SU-DHL-6 (cell line): ENCODE measurements around the gene RBFOX1.

Experiments used
- H2AFZ ChIP-seq: fragments of 200-600 bp; sonication (generic); 2 replicates; pipeline ENCODE4 v1.6.1; 2014; ENCODE audit warnings: low read depth, mild to moderate bottlenecking, moderate library complexity, mixed read lengths, antibody characterized with exemption, low read length; ENCODE audit not compliant: severe bottlenecking
- H3F3A ChIP-seq: fragments of 200-600 bp; shearing (Covaris generic); 2 replicates; pipeline ENCODE4 v1.6.0; 2016; ENCODE audit warnings: antibody characterized with exemption, mild to moderate bottlenecking; ENCODE audit not compliant: insufficient read depth
- H3K27ac ChIP-seq: fragments of 200-600 bp; sonication (generic); 2 replicates; pipeline ENCODE4 v1.5.1; 2016; ENCODE audit warnings: low read depth, mild to moderate bottlenecking, low read length, moderate library complexity, mixed read lengths
- H3K27me3 ChIP-seq: fragments of 200-600 bp; sonication (generic), shearing (Covaris generic); 2 replicates; pipeline ENCODE4 v1.6.0; 2014; ENCODE audit warnings: mild to moderate bottlenecking, low read length
- H3K36me3 ChIP-seq: fragments of 200-600 bp; sonication (generic); 2 replicates; pipeline ENCODE4 v1.6.1; 2014; ENCODE audit warnings: mild to moderate bottlenecking, low read length, mixed read lengths
- H3K4me2 ChIP-seq: fragments of 300-600, 200-600 bp; shearing (Covaris generic), sonication (generic); 2 replicates; pipeline ENCODE4 v1.6.0; 2014; ENCODE audit warnings: low read length, low read depth, mild to moderate bottlenecking; ENCODE audit not compliant: poor library complexity, severe bottlenecking
- H3K4me3 ChIP-seq: fragments of 200-600 bp; sonication (generic); 2 replicates; pipeline ENCODE4 v1.5.1; 2014; ENCODE audit warnings: antibody characterized with exemption, low read length, mild to moderate bottlenecking, mixed read lengths; ENCODE audit not compliant: insufficient read depth, poor library complexity, severe bottlenecking
- H3K79me2 ChIP-seq: fragments of 200-600 bp; sonication (generic); 2 replicates; pipeline ENCODE4 v1.6.1; 2014; ENCODE audit warnings: mild to moderate bottlenecking, low read length, moderate library complexity; ENCODE audit not compliant: insufficient read depth
- H3K9ac ChIP-seq: fragments of 200-600 bp; sonication (generic); 2 replicates; pipeline ENCODE4 v1.7.0; 2014; ENCODE audit warnings: mild to moderate bottlenecking, low read length
- H3K9me2 ChIP-seq: fragments of 200-600 bp; sonication (generic); replicated peaks from 2 replicates; pipeline ENCODE4 v1.6.1; 2014; ENCODE audit warnings: low read length; ENCODE audit not compliant: insufficient read depth
- H3K9me3 ChIP-seq: fragments of 200-600 bp; sonication (generic); 2 replicates; pipeline ENCODE4 v1.6.1; 2014; ENCODE audit warnings: low read length, mixed read lengths; ENCODE audit not compliant: insufficient read depth
- H4K20me1 ChIP-seq: fragments of 200-600 bp; sonication (generic); 2 replicates; pipeline ENCODE4 v1.6.1; 2014; ENCODE audit warnings: low read depth, mild to moderate bottlenecking, antibody characterized with exemption, low read length, moderate library complexity, mixed read lengths
- EZH2phosphoT487 ChIP-seq: fragments of 200-600 bp; sonication (generic), shearing (Covaris generic); conservative IDR thresholded peaks from 2 replicates; pipeline ENCODE4 v1.6.1; 2018; ENCODE audit warnings: mild to moderate bottlenecking, antibody characterized with exemption, low read length, moderate library complexity, mixed read lengths
- TF ChIP-seq, protein P1 (sequence below): fragments of 200-600 bp; sonication (generic); IDR thresholded peaks from one replicate; pipeline ENCODE4 v1.5.1; 2017; ENCODE audit warnings: antibody characterized with exemption, mild to moderate bottlenecking, low read length, moderate library complexity; ENCODE audit not compliant: insufficient read depth, poor library complexity, severe bottlenecking

Gene RBFOX1

GRCh38 chr16:7644176-7644575 lies 311.5 kb downstream of the RBFOX1 start:
- Histone ChIP-seq H3K9me3 (no peaks in the 10 kb centered on the region), H3F3A (no peaks in the 10 kb centered on the region)
- TF ChIP-seq, protein P1, sequence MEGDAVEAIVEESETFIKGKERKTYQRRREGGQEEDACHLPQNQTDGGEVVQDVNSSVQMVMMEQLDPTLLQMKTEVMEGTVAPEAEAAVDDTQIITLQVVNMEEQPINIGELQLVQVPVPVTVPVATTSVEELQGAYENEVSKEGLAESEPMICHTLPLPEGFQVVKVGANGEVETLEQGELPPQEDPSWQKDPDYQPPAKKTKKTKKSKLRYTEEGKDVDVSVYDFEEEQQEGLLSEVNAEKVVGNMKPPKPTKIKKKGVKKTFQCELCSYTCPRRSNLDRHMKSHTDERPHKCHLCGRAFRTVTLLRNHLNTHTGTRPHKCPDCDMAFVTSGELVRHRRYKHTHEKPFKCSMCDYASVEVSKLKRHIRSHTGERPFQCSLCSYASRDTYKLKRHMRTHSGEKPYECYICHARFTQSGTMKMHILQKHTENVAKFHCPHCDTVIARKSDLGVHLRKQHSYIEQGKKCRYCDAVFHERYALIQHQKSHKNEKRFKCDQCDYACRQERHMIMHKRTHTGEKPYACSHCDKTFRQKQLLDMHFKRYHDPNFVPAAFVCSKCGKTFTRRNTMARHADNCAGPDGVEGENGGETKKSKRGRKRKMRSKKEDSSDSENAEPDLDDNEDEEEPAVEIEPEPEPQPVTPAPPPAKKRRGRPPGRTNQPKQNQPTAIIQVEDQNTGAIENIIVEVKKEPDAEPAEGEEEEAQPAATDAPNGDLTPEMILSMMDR = no peak
- TF ChIP-seq EZH2phosphoT487 = no peak

GRCh38 chr16:7644811-7645210 lies 312.2 kb downstream of the RBFOX1 start:
- H3K27me3 ChIP-seq = no peaks in the 10 kb centered on the region
- TF ChIP-seq EZH2phosphoT487 = no peak
- TF ChIP-seq, protein P1 = no peak

More at GRCh38 chr16:7644176-7644575, 311.5 kb downstream of the RBFOX1 start:
- Histone ChIP-seq H3K36me3 (no peaks in the 10 kb centered on the region), H3K4me3 (no peak overlapping the region), H3K9ac (no peak overlapping the region), H3K9me2 (peaks cover 3% of the 10 kb centered on the region; the same call in 1 of the 2 replicates), H4K20me1 (no peaks in the 10 kb centered on the region), H3K27ac (no peak overlapping the region), H3K79me2 (no peaks in the 10 kb centered on the region), H3K4me2 (no peak overlapping the region), H3K27me3 (no peaks in the 10 kb centered on the region), H2AFZ (no peak overlapping the region)

GRCh38 chr16:7646821-7647500 lies 314.3 kb downstream of the RBFOX1 start:
- Histone ChIP-seq H3K4me3 (no peak overlapping the region), H3K36me3 (no peaks in the 10 kb centered on the region)

More at GRCh38 chr16:7644811-7645210, 312.2 kb downstream of the RBFOX1 start:
- Histone ChIP-seq H3K27ac (no peak overlapping the region), H4K20me1 (no peaks in the 10 kb centered on the region), H3K4me2 (no peak overlapping the region), H3K9ac (no peak overlapping the region), H3K79me2 (no peaks in the 10 kb centered on the region), H3F3A (no peaks in the 10 kb centered on the region), H3K9me3 (no peaks in the 10 kb centered on the region), H2AFZ (no peak overlapping the region), H3K36me3 (no peaks in the 10 kb centered on the region), H3K4me3 (no peak overlapping the region), H3K9me2 (no peaks in the 10 kb centered on the region; the same call in 1 of the 2 replicates)

More at GRCh38 chr16:7646821-7647500, 314.3 kb downstream of the RBFOX1 start:
- Histone ChIP-seq H3K79me2 (no peaks in the 10 kb centered on the region), H3K9ac (no peak overlapping the region), H3K4me2 (no peak overlapping the region), H3K27me3 (no peaks in the 10 kb centered on the region), H3K9me2 (no peaks in the 10 kb centered on the region; the same call in 1 of the 2 replicates), H3K27ac (no peak overlapping the region), H4K20me1 (no peaks in the 10 kb centered on the region), H2AFZ (no peak overlapping the region), H3F3A (no peaks in the 10 kb centered on the region), H3K9me3 (no peaks in the 10 kb centered on the region)
- TF ChIP-seq EZH2phosphoT487 = no peak
- TF ChIP-seq, protein P1 = no peak
